A549 treated with GW870086 at 1 μM for 4 hours (cell line): Measurements from ENCODE around the gene RBM6. TPM values are rescaled to one million over a fixed set of nuclear protein-coding genes. Genes with fewer than 3 reads are reported as not detected.

ENCODE experiments used
- total RNA-seq: library from RNA; stranded (reverse); fragments of 200-300 nt; extraction: Qiagen RNA extraction; gene quantifications from 5 replicates; pipeline ENCODE4 v1.2.3, GENCODE V29; 2022; ENCODE audit warnings: low read depth

The RBM6 gene
- total RNA-seq: 23.3 to 27.5 TPM (median 26.0 TPM) in 5 replicates

GRCh38 chr3:49939858-49940666 is at the start of gene RBM6:
Gene RBM6, plus strand, starts transcription at chr3:49940150. Its CDS starts 22,492 bp downstream, at chr3:49962642.

GRCh38 chr3:49903451-49904424 is 36.2 kb upstream of the RBM6 start, which contains the start of gene MST1R:
Gene MST1R, minus strand, starts transcription at chr3:49903873. Its CDS starts 264 bp downstream, at chr3:49903609.

GRCh38 chr3:49929291-49930167 is 10.4 kb upstream of the RBM6 start, which contains the start of gene MON1A:
Gene MON1A, minus strand, starts transcription at chr3:49929811. Its CDS starts 16,465 bp downstream, at chr3:49913346.

GRCh38 chr3:50088725-50089608 is 149.0 kb downstream of the RBM6 start, which contains the start of gene RBM5:
Gene RBM5, plus strand, starts transcription at chr3:50088919. Its CDS starts 1,516 bp downstream, at chr3:50090435.

Other genes starting within 250 kb of the RBM6 start
- gene AMIGO3, start 220.5 kb upstream of the RBM6 start, total RNA-seq: 0.52 to 1.8 TPM (median 0.64 TPM) in 5 replicates
- 14.9 to 18.9 TPM (median 18.2 TPM) in 5 replicates for gene GMPPB, start 216.2 kb upstream of the RBM6 start, total RNA-seq
- 19.7 to 24.1 TPM (median 21.3 TPM) in 5 replicates for gene IP6K1, start 153.6 kb upstream of the RBM6 start, total RNA-seq
- 0.21 to 0.52 TPM (median 0.32 TPM) in 4 of 5 replicates, not detected in the other for gene CDHR4, start 140.3 kb upstream of the RBM6 start, total RNA-seq
- gene INKA1, start 136.9 kb upstream of the RBM6 start, total RNA-seq: 1.1 to 2.3 TPM (median 1.9 TPM) in 5 replicates
- 0.32 to 1.0 TPM (median 0.60 TPM) in 5 replicates for gene UBA7, start 126.2 kb upstream of the RBM6 start, total RNA-seq
- 9.2 to 14.6 TPM (median 12.7 TPM) in 5 replicates for gene TRAIP, start 83.6 kb upstream of the RBM6 start, total RNA-seq
- gene CAMKV, start 70.2 kb upstream of the RBM6 start, total RNA-seq: 0.30 to 0.63 TPM (median 0.45 TPM) in 5 replicates
- gene MST1R, start 36.3 kb upstream of the RBM6 start, total RNA-seq: 5.4 to 8.4 TPM (median 7.7 TPM) in 5 replicates
- 5.6 to 9.7 TPM (median 7.5 TPM) in 5 replicates for gene MON1A, start 10.3 kb upstream of the RBM6 start, total RNA-seq
- 31.0 to 33.5 TPM (median 33.0 TPM) in 5 replicates for gene RBM5, start 148.8 kb downstream of the RBM6 start, total RNA-seq
- gene SEMA3F, start 215.2 kb downstream of the RBM6 start, total RNA-seq: 10.1 to 16.4 TPM (median 15.0 TPM) in 5 replicates